Retinal pigment epithelial cell (primary cell): Measurements from ENCODE around the gene LARGE1.

Source experiments
- DNase-seq: peaks from one replicate; pipeline ENCODE4 v3.0.0-alpha.2; 2010; ENCODE audit warnings: low read depth
- H3K4me3 ChIP-seq: 2 replicates; pipeline ENCODE4 v1.5.1; 2011; ENCODE audit warnings: mild to moderate bottlenecking, low read length, control low read depth, moderate library complexity
- CTCF ChIP-seq: conservative IDR thresholded peaks from 2 replicates; pipeline ENCODE4 v1.5.1; 2011; ENCODE audit warnings: low read depth, low read length, control low read depth, inconsistent platforms

Gene LARGE1

DNA sequence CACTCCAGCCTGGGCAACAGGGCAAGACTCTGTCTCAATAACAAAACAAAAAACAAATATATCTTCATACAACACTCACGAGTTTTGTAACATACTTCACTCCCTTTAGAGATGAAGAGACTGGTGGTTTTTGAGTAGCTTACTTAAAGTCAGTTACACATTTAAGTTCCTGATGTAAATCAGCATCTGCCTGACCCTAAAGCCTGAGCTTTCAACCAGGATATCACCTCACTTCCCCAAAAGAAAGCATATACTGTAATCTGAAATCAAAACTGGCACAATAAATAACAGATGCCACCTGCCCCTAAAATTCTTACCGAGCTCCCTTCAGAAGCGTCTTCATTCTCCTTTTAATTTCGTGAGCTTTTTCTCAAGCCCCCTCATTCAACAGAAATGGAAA lies 31.5 kb downstream of the LARGE1 start:
- no peak overlapping the region for H3K4me3 ChIP-seq
- TF ChIP-seq CTCF: no peak
- no peak for DNase-seq

GRCh38 chr22:33887173-33887572 lies 33.1 kb downstream of the LARGE1 start:
- no peak for TF ChIP-seq CTCF
- DNase-seq: no peak
- no peak overlapping the region for H3K4me3 ChIP-seq

DNA sequence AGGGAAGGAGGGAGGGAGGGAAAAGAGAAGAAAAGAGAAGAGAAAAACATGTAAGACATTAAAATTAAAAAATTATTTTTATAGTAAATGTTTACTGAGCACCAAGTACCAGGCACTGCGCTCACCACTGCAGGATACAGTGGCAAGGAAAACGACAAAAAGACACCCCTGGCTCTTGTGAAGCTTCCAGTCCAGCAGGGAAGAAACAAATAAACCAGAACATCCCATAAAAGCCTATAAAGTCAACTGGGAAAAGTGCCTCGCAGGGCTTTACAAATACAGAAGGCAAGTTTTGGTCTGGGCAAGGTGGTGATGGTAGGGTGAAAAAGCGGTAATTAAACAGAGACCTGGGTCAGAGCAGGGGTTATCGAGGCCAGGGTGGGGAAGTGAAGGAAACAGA lies 33.6 kb downstream of the LARGE1 start:
- no peak overlapping the region for H3K4me3 ChIP-seq
- TF ChIP-seq CTCF: no peak
- no peak for DNase-seq

DNA sequence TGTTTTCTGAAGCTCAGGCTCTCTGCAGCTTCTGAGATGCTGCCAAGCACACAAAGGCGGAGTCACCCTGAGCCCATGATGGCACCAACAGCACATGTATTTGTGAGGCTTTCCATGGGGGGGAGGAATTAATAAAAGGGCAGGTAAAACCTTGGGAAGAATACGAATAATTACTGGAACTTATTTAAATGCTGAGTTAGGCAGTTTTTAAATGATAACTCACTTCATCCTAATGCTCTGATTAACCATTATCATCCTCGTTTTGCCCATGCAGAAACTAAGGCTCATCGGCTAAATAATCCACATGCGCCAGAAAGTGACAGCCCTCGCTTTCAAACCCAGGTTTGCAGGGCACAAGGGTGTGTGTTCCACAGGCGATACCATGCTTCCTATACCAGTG lies 35.4 kb downstream of the LARGE1 start:
- no peak overlapping the region for H3K4me3 ChIP-seq
- DNase-seq: no peak
- TF ChIP-seq CTCF: no peak

DNA sequence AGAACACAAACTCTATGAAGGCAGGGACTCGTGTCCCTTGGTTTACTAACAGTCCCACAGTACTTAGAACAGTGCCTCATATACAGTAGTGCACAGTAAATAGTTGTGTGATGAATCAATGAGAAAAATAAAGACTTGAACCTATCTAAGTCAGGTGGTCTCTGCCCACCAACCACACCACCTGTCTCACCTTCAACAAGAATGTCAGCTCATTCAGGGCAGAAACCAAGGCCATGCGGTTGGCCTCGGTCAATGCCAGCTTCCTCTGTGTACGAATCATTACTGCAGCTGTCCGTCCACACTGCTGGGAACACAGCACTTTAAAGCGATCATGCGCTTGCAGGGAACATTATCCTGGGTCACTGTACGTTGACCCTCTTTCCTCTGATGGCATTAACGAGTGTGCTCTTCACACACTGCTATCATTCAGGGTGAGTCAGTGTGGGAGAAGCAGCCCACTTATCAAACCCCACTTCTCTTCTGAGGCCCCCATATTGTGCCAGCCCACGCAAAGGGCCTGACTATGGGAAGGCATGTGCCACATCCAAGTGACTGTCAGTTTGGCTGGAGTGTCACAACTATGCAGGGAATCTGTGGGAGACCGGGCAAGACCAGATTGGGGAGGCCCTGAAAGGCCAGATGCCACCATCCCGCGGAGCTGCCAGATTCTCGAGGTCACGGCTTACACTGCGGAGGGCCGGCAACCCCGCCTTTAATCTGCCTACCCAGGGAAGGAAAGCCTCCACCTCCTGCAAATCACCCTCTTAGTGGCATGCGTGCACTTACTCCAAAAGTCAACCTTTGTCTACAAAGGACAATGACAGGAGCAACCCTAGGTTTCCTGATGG lies 36.1 kb downstream of the LARGE1 start:
- no peak for TF ChIP-seq CTCF
- no peak for DNase-seq

GRCh38 chr22:33883561-33883960 lies 36.7 kb downstream of the LARGE1 start:
- no peak for DNase-seq
- TF ChIP-seq CTCF: no peak
- H3K4me3 ChIP-seq: no peak overlapping the region

More for the DNA sequence above, 36.1 kb downstream of the LARGE1 start:
- no peak overlapping the region for H3K4me3 ChIP-seq

DNA sequence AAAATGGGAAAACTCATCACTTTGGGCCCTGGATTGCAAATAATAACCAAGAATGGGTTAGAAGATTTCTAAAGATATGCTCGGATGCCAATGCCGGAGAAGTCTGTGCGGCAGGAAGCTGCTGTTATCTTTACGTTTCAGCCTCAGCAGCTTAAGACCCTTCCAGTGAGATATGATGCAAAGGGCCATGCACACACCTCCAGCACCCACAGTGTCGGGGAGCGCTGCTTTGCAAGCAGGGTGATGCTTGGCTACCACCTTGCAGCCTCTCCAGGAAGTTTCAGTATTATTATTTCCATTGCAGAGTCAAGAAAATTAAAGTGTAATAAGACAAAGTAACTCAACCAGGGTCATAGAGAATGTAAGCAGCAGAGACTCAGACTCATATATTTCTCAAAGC lies 37.3 kb downstream of the LARGE1 start:
- DNase-seq: no peak
- H3K4me3 ChIP-seq: no peak overlapping the region

More for the DNA sequence above, 37.3 kb downstream of the LARGE1 start:
- TF ChIP-seq CTCF: no peak
